ENCODE data around the gene ALK. TPM values are rescaled to one million over a fixed set of nuclear protein-coding genes. Genes with fewer than 3 reads are reported as not detected.
"Not testable (repeated sequence)": the region's sequence is repeated elsewhere in the genome, so short reads cannot be mapped to it uniquely, and the experiment has no call there.

ALK gene
- total RNA-seq, 1 donor from 2014 or later: 0.14 TPM

- no peaks in the 10 kb centered on the region for H3K36me3 ChIP-seq
- DNase-seq: no peak
- H3K4me3 ChIP-seq: no peak overlapping the region
- no peaks in the 10 kb centered on the region for H3K9me3 ChIP-seq (replicated peaks)
- TF ChIP-seq, protein P1, sequence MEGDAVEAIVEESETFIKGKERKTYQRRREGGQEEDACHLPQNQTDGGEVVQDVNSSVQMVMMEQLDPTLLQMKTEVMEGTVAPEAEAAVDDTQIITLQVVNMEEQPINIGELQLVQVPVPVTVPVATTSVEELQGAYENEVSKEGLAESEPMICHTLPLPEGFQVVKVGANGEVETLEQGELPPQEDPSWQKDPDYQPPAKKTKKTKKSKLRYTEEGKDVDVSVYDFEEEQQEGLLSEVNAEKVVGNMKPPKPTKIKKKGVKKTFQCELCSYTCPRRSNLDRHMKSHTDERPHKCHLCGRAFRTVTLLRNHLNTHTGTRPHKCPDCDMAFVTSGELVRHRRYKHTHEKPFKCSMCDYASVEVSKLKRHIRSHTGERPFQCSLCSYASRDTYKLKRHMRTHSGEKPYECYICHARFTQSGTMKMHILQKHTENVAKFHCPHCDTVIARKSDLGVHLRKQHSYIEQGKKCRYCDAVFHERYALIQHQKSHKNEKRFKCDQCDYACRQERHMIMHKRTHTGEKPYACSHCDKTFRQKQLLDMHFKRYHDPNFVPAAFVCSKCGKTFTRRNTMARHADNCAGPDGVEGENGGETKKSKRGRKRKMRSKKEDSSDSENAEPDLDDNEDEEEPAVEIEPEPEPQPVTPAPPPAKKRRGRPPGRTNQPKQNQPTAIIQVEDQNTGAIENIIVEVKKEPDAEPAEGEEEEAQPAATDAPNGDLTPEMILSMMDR (IDR thresholded peaks at IDR 0.05; ENCODE audit: borderline replicate concordance): no peak
- intact Hi-C loops (cut with micrococcal nuclease): no loop called here
- no peaks in the 10 kb centered on the region for H3K4me1 ChIP-seq
- H3K27me3 ChIP-seq (ENCODE audit: low read depth): peaks cover 19% of the 10 kb centered on the region
- no peak overlapping the region for H3K27ac ChIP-seq (replicated peaks)
Observed at GRCh38 chr2:29246383-29247300, 674.7 kb downstream of the ALK start.

GRCh38 chr2:29245742-29246382, 675.5 kb downstream of the ALK start:
- Histone ChIP-seq H3K4me1 (no peaks in the 10 kb centered on the region), H3K36me3 (no peaks in the 10 kb centered on the region), H3K27me3 (ENCODE audit: low read depth) (peaks cover 27% of the 10 kb centered on the region), H3K4me3 (no peak overlapping the region), H3K27ac (replicated peaks) (no peak overlapping the region), H3K9me3 (replicated peaks) (no peaks in the 10 kb centered on the region)
- DNase-seq: no peak
- TF ChIP-seq, protein P1 (IDR thresholded peaks at IDR 0.05; ENCODE audit: borderline replicate concordance): no peak
- intact Hi-C loops (cut with micrococcal nuclease): no loop called here

- H3K36me3 ChIP-seq; intact Hi-C loops (cut with micrococcal nuclease); H3K4me1 ChIP-seq; DNase-seq; H3K4me3 ChIP-seq; H3K27ac ChIP-seq (replicated peaks); H3K9me3 ChIP-seq (replicated peaks): not testable (repeated sequence)
- H3K27me3 ChIP-seq (ENCODE audit: low read depth): peaks cover 34% of the 10 kb centered on the region
Observed at GRCh38 chr2:29245035-29245741, 676.2 kb downstream of the ALK start.

DNA sequence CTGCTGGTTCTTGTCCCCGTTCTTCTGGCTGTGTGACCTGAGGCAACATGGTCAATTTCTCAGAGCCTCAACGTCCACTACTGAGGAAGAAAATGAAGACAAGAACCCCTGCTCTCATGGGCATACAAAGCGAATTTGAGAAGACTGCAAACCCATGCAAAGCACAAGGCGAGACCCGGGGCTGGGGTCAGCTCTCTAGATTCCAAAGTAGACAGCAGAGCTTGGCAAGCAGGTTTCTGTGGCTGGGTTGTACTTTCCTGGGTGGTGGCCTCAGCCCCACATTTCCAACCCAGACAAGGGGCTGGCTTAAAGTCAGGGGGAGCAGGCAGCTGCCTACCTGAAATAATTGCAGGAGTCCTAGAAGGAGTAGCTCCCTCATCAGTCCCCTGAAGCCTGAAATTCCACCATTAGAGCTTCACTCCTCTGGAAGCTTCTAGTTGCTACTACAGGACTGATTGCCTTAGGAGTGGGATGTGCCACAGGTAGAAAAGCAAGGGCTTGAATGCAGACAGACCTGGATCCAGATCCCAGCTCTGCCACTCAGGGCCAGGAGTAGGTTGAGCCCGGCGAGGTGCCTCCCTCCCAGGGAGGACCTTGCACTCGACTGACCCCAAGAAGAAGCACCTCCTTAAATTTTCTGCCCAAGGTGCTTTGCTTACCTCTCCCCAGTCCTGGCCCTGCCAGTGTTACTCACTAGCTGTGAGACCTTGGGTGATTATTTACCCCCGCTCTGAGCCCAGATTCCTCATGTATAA, 678.6 kb downstream of the ALK start:
- H3K4me3 ChIP-seq: no peak overlapping the region
- H3K27me3 ChIP-seq (ENCODE audit: low read depth): peaks cover 57% of the 10 kb centered on the region
- intact Hi-C loops (cut with micrococcal nuclease): no loop called here
- no peaks in the 10 kb centered on the region for H3K9me3 ChIP-seq (replicated peaks)
- DNase-seq: no peak
- no peaks in the 10 kb centered on the region for H3K4me1 ChIP-seq
- no peaks in the 10 kb centered on the region for H3K36me3 ChIP-seq
- H3K27ac ChIP-seq (replicated peaks): no peak overlapping the region
- TF ChIP-seq, protein P1 (IDR thresholded peaks at IDR 0.05; ENCODE audit: borderline replicate concordance): no peak

DNA sequence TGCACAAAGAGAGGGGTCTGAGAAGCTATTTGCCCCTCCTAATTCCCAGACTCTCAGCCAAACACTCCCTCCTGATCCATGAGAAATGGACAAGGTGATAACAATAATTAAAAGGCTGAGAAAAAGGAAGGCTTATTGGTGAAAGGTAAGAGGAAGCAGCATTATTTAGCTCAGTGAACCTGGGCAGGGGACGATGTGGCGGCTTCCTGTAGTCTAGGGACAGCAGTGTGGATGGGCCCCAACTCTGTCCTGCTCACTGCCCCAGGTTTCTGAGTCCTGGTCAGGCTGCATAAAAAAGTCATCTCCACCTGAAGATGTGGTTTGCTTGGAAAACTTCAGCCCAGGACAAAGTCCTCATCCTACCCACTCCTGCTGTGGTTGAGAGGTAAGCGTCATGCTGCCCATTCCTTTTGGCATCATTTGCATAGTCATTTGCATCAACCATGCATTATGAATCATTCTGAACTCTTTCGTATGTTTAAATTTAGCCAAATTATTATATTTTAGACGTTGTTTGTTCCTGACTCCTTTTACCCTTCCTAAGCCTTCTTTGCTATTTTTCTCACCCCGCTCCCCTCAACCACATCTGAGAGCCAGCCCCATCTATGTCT, 679.3 kb downstream of the ALK start:
- Histone ChIP-seq H3K27me3 (ENCODE audit: low read depth) (peaks cover 64% of the 10 kb centered on the region), H3K4me3 (no peak overlapping the region), H3K36me3 (no peaks in the 10 kb centered on the region), H3K9me3 (replicated peaks) (no peaks in the 10 kb centered on the region), H3K4me1 (no peaks in the 10 kb centered on the region), H3K27ac (replicated peaks) (no peak overlapping the region)
- no peak for DNase-seq
- TF ChIP-seq, protein P1 (IDR thresholded peaks at IDR 0.05; ENCODE audit: borderline replicate concordance): no peak
- intact Hi-C loops (cut with micrococcal nuclease): no loop called here

All from left ventricle myocardium inferior (tissue), 1 donor.